Kidney (tissue), 14 donors: ENCODE results near the gene ARTN. TPM values are rescaled to one million over a fixed set of nuclear protein-coding genes. Genes with fewer than 3 reads are reported as not detected.

ENCODE experiments used
- DNase-seq, 5 donors: peaks; one replicate each; pipeline ENCODE4 v3.0.0-alpha.2; 2013 to 2020
- FAIRE-seq: peaks from 2 replicates; lab custom pipeline; 2012; peaks lifted over from hg19 to GRCh38; lab: Jason Lieb, UNC
- H3K27ac ChIP-seq, 2 donors: one replicate each; pipeline ENCODE4 v1.7.0; 2013; ENCODE audit warnings: low read depth in 2 of 2, low read length in 2 of 2, inconsistent platforms in 1 of 2
- H3K27me3 ChIP-seq: one replicate; pipeline ENCODE4 v1.7.1; 2013; ENCODE audit warnings: low read length, inconsistent platforms; ENCODE audit not compliant: control insufficient read depth, insufficient read depth
- H3K36me3 ChIP-seq, 3 donors: one replicate each; pipeline versions ENCODE4 v1.7.0 to v1.7.1; 2013; ENCODE audit warnings: low read length in 3 of 3, control low read depth in 1 of 3, inconsistent platforms in 1 of 3; ENCODE audit not compliant: insufficient read depth in 3 of 3, control insufficient read depth in 2 of 3
- H3K4me1 ChIP-seq, 3 donors: one replicate each; pipeline versions ENCODE4 v1.7.0 to v1.7.1; 2013; ENCODE audit warnings: low read length in 3 of 3, inconsistent platforms in 1 of 3, low read depth in 1 of 3; ENCODE audit not compliant: control insufficient read depth in 2 of 3, insufficient read depth in 2 of 3
- H3K4me3 ChIP-seq, 3 donors: one replicate each; pipeline versions ENCODE4 v1.7.0 to v1.8.1; 2013; ENCODE audit warnings: low read length in 3 of 3, control low read depth in 1 of 3, inconsistent platforms in 1 of 3
- H3K9ac ChIP-seq, 3 donors: one replicate each; pipeline versions ENCODE4 v1.7.0 to v1.7.1; 2013; ENCODE audit warnings: low read length in 3 of 3, control low read depth in 1 of 3, inconsistent platforms in 1 of 3
- H3K9me3 ChIP-seq, 3 donors: one replicate each; pipeline versions ENCODE4 v1.7.0 to v1.7.1; 2013; ENCODE audit warnings: low read length in 3 of 3, control low read depth in 1 of 3, inconsistent platforms in 1 of 3; ENCODE audit not compliant: control insufficient read depth in 2 of 3, insufficient read depth in 1 of 3
- intact Hi-C: fragments of 100-400 bp; cut with DNase I; formaldehyde crosslinking; loops from one replicate; pipeline ENCODE4 v1.11.1; 2022
- polyA plus RNA-seq: library from polyadenylated mRNA; stranded (reverse); fragments of 350-450 nt; fragmentation: Illumina TruSeq; extraction: RNeasy Lipid Tissue Mini Kit (QIAGEN cat#74804); gene quantifications from one replicate; pipeline ENCODE4 v1.2.3, GENCODE V29; 2014; ENCODE audit warnings: low read depth, low replicate concordance; ENCODE audit not compliant: insufficient read depth
- total RNA-seq: library from RNA; stranded (reverse); fragmentation: NEBNext Ultra II Directional; extraction: Animal tissue kit (Norgen Biotek cat#: 25700); gene quantifications from one replicate; pipeline ENCODE4 v1.2.1, GENCODE V29; 2021
- TF ChIP-seq, protein P1 (sequence below): IDR thresholded peaks from 3 replicates; pipeline ENCODE4 v1.5.1; 2012; ENCODE audit warnings: mild to moderate bottlenecking, moderate library complexity, borderline replicate concordance; ENCODE audit not compliant: insufficient read depth; ENCODE audit errors: extremely low read depth
- donor health status: control.
- donor health status: control.
- donor health status: control.
- donor health status: control.
- donor health status: control.
- donor health status: DM: yes; HTN: yes; CAD: no.
- donor health status: Normal renal cell carcinoma (clear cell type).

ARTN gene
- total and polyA plus RNA-seq, 2 donors from 2014 or later = 1.9 to 4.3 TPM

GRCh38 chr1:43977376-43978263, 44.0 kb downstream of the ARTN start:
- intact Hi-C loops = no loop called here
- no peaks in the 10 kb centered on the region for H3K9me3 ChIP-seq
- H3K4me3 ChIP-seq = peak overlapping the region in 1 of 3 donors; percentile 18
- peaks cover 4 to 26% (median 5%) of the 10 kb centered on the region in 3 donors for H3K36me3 ChIP-seq
- no peaks in the 10 kb centered on the region for H3K27me3 ChIP-seq
- peaks cover 0 to 37% (median 7%) of the 10 kb centered on the region in 3 donors for H3K4me1 ChIP-seq
- no peak overlapping the region for H3K9ac ChIP-seq
- H3K27ac ChIP-seq = no peak overlapping the region
- TF ChIP-seq, protein P1, sequence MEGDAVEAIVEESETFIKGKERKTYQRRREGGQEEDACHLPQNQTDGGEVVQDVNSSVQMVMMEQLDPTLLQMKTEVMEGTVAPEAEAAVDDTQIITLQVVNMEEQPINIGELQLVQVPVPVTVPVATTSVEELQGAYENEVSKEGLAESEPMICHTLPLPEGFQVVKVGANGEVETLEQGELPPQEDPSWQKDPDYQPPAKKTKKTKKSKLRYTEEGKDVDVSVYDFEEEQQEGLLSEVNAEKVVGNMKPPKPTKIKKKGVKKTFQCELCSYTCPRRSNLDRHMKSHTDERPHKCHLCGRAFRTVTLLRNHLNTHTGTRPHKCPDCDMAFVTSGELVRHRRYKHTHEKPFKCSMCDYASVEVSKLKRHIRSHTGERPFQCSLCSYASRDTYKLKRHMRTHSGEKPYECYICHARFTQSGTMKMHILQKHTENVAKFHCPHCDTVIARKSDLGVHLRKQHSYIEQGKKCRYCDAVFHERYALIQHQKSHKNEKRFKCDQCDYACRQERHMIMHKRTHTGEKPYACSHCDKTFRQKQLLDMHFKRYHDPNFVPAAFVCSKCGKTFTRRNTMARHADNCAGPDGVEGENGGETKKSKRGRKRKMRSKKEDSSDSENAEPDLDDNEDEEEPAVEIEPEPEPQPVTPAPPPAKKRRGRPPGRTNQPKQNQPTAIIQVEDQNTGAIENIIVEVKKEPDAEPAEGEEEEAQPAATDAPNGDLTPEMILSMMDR = no peak
- no peak for FAIRE-seq
- no peak for DNase-seq

- Histone ChIP-seq H3K9ac (no peak overlapping the region), H3K36me3 (peaks cover 4 to 26% (median 5%) of the 10 kb centered on the region in 3 donors), H3K9me3 (no peaks in the 10 kb centered on the region), H3K4me1 (peaks cover 0 to 37% (median 7%) of the 10 kb centered on the region in 3 donors), H3K4me3 (peak overlapping the region in 2 of 3 donors; percentile 22 to 57), H3K27ac (no peak overlapping the region), H3K27me3 (no peaks in the 10 kb centered on the region)
- TF ChIP-seq, protein P1 = no peak
- FAIRE-seq (no peak), DNase-seq (no peak)
- intact Hi-C loops = no loop called here
These were observed 44.6 kb downstream of the ARTN start for GRCh38 chr1:43978264-43978550.

DNA sequence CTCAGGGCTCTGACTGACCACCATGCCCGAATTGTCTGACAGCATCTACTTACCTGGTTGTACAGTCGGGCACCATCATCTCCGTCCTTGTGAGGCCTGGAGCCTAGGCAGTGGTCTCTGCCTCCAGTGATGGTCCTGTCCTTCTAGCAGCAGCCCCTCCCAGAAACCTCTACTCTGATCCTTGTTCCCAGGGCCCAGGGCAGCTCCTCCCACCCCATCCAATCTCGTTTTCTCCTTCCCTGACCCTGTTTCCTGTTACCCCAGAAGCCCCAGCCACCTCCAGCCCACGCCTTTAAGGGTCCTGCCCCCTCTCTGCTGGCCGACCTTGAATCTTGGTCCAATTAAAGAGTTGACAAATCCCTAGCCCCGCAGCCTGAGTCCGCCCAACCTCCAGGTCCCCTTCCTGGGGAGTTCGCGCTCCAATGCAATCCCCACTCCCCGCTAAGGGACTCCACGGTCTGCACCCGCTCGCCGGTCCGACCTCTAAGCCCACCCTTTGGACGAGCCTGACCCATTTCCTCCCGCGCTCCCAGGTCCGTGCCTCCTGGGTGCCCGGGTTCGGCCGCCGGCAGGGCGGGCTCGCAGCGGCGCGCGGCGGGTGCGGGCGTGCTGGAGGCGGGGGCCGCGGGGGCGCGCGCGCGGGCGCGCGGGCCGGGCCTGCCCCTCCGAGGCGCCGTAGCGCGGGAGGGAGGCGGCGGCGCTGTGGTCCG, 45.1 kb downstream of the ARTN start, which contains the start of gene B4GALT2:
TSS of gene B4GALT2 (plus strand) at position 660 of the 710 bp plus-strand sequence. CDS start 1,951 bp downstream, outside the sequence.
- H3K4me1 ChIP-seq = peaks cover 0 to 37% (median 7%) of the 10 kb centered on the region in 3 donors
- H3K27me3 ChIP-seq = no peaks in the 10 kb centered on the region
- peak within 1 kb of the TSS; percentile 53 to 57 (median 54) for H3K4me3 ChIP-seq
- no peaks in the 10 kb centered on the region for H3K9me3 ChIP-seq
- H3K27ac ChIP-seq = no peak within 1 kb of the TSS
- TF ChIP-seq, protein P1 = no peak
- FAIRE-seq (no peak), DNase-seq (peak in 4 of 5 donors; percentile 30 to 72 (median 52))
- H3K36me3 ChIP-seq = peaks cover 4 to 26% (median 5%) of the 10 kb centered on the region in 3 donors
- peak within 1 kb of the TSS in 2 of 3 donors; percentile 3 to 46 for H3K9ac ChIP-seq
- intact Hi-C loops = no loop called here
